CD14-positive monocyte (primary cell): ENCODE data around the gene HMMR. TPM values are rescaled to one million over a fixed set of nuclear protein-coding genes. Genes with fewer than 3 reads are reported as not detected.

Source experiments
- DNase-seq, 3 donors: peaks; one replicate each; pipeline ENCODE4 v3.0.0-alpha.2; 2011 to 2022
- H2AFZ ChIP-seq: 2 replicates; pipeline ENCODE4 v1.6.0; 2012; ENCODE audit warnings: mild to moderate bottlenecking, low read depth, low read length, inconsistent platforms; ENCODE audit not compliant: insufficient read depth, poor library complexity, severe bottlenecking
- H3K27ac ChIP-seq, 2 donors: 1 replicate in 1 of 2; 2 replicates in 1 of 2; pipeline ENCODE4 v1.5.1; 2012 to 2013; ENCODE audit warnings: low read length in 2 of 2, control low read depth in 1 of 2, inconsistent platforms in 1 of 2, low read depth in 1 of 2, mild to moderate bottlenecking in 1 of 2
- H3K27me3 ChIP-seq, 2 donors: one replicate each; pipeline versions ENCODE4 v1.6.0 to v1.6.1; 2011 to 2013; ENCODE audit warnings: low read length in 2 of 2; ENCODE audit not compliant: control insufficient read depth in 2 of 2, insufficient read depth in 2 of 2
- H3K36me3 ChIP-seq, 2 donors: replicated peaks in 1 of 2; 1 replicate in 1 of 2; 2 replicates in 1 of 2; pipeline versions ENCODE4 v1.5.1 to v1.6.1; 2012 to 2013; ENCODE audit warnings: low read length in 2 of 2, control low read depth in 1 of 2, inconsistent platforms in 1 of 2, mild to moderate bottlenecking in 1 of 2; ENCODE audit not compliant: insufficient read depth in 2 of 2, control insufficient read depth in 1 of 2
- H3K4me1 ChIP-seq, 2 donors: 1 replicate in 1 of 2; 2 replicates in 1 of 2; pipeline versions ENCODE4 v1.5.1 to v1.6.1; 2012 to 2013; ENCODE audit warnings: low read length in 2 of 2, control low read depth in 1 of 2, inconsistent platforms in 1 of 2, mild to moderate bottlenecking in 1 of 2, moderate library complexity in 1 of 2; ENCODE audit not compliant: insufficient read depth in 2 of 2, control insufficient read depth in 1 of 2
- H3K4me2 ChIP-seq: replicated peaks from 2 replicates; pipeline ENCODE3; 2012; ENCODE audit warnings: low read length, moderate library complexity, mild to moderate bottlenecking; ENCODE audit not compliant: poor library complexity, severe bottlenecking; ENCODE audit errors: extremely low read depth
- H3K4me3 ChIP-seq, 3 experiments: fragments of 200-600 bp in 1 of 3; sonication (generic) in 1 of 3; replicated peaks in 1 of 3; 1 replicate in 2 of 3; 2 replicates in 1 of 3; pipeline ENCODE4 v1.5.1; 2011 to 2013; ENCODE audit warnings: low read length in 3 of 3, mild to moderate bottlenecking in 3 of 3, control low read depth in 2 of 3, low read depth in 2 of 3, inconsistent platforms in 1 of 3, moderate library complexity in 1 of 3
- H3K79me2 ChIP-seq: 2 replicates; pipeline ENCODE4 v1.6.0; 2012; ENCODE audit warnings: mild to moderate bottlenecking, control low read depth, inconsistent platforms, low read length, moderate library complexity; ENCODE audit not compliant: insufficient read depth
- H3K9ac ChIP-seq: 2 replicates; pipeline ENCODE4 v1.6.0; 2017; ENCODE audit warnings: low read length, mild to moderate bottlenecking; ENCODE audit not compliant: insufficient read depth, poor library complexity, severe bottlenecking
- H3K9me3 ChIP-seq, 2 donors: replicated peaks in 1 of 2; 1 replicate in 1 of 2; 2 replicates in 1 of 2; pipeline versions ENCODE4 v1.5.1 to v1.6.1; 2012 to 2013; ENCODE audit warnings: low read length in 2 of 2, control low read depth in 1 of 2; ENCODE audit not compliant: control insufficient read depth in 1 of 2, insufficient read depth in 1 of 2
- H4K20me1 ChIP-seq: 2 replicates; pipeline ENCODE4 v1.6.0; 2012; ENCODE audit warnings: mild to moderate bottlenecking, low read length, control low read depth, moderate library complexity; ENCODE audit not compliant: insufficient read depth
- H3K27ac Mint-ChIP-seq, 7 donors: one replicate each; pipeline ENCODE4 v1.8.0; 2020; ENCODE audit warnings: mild to moderate bottlenecking in 7 of 7, mixed read lengths in 7 of 7, moderate library complexity in 6 of 7, inconsistent platforms in 2 of 7
- H3K27me3 Mint-ChIP-seq, 3 donors: one replicate each; pipeline ENCODE4 v1.8.0; 2021 to 2022; ENCODE audit warnings: low read depth in 3 of 3, mild to moderate bottlenecking in 3 of 3, mixed read lengths in 3 of 3, moderate library complexity in 3 of 3, inconsistent platforms in 1 of 3
- H3K36me3 Mint-ChIP-seq, 2 donors: one replicate each; pipeline ENCODE4 v1.8.0; 2020; ENCODE audit warnings: mixed read lengths in 2 of 2, inconsistent platforms in 1 of 2, mild to moderate bottlenecking in 1 of 2
- H3K4me1 Mint-ChIP-seq: one replicate; pipeline ENCODE4 v1.8.0; 2020; ENCODE audit warnings: mild to moderate bottlenecking, mixed read lengths
- H3K4me3 Mint-ChIP-seq, 2 donors: one replicate each; pipeline ENCODE4 v1.8.0; 2020; ENCODE audit warnings: mild to moderate bottlenecking in 2 of 2, mixed read lengths in 2 of 2, moderate library complexity in 1 of 2
- H3K9me3 Mint-ChIP-seq, 7 donors: one replicate each; pipeline ENCODE4 v1.8.0; 2020 to 2022; ENCODE audit warnings: mixed read lengths in 7 of 7, mild to moderate bottlenecking in 6 of 7, moderate library complexity in 6 of 7, inconsistent platforms in 2 of 7
- WGBS: methylation state at CpG from one replicate; pipeline ENCODE4 v1.1.5; 2013; ENCODE audit warnings: missing lambda C conversion rate; ENCODE audit not compliant: insufficient coverage; 5-methylcytosine and 5-hydroxymethylcytosine counted together
- intact Hi-C, 2 donors: fragments of 100-400 bp; cut with micrococcal nuclease; formaldehyde crosslinking; loops; one replicate each; pipeline versions ENCODE4 v1.15.0 to v1.15.1; 2023
- polyA plus RNA-seq, 3 donors: library from polyadenylated mRNA; depleted of rRNA in 1 of 3; unstranded in 2 of 3; stranded (reverse) in 1 of 3; fragments of 300-500 nt in 2 of 3; fragments of >200 nt in 1 of 3; fragmentation: Illumina TruSeq in 2 of 3; gene quantifications; 1 replicate in 2 of 3; 2 replicates in 1 of 3; pipeline ENCODE4 v1.2.3, GENCODE V29; 2012 to 2021
- TF ChIP-seq, protein P1 (sequence below): fragments of 200-600 bp; IDR thresholded peaks from one replicate; pipeline ENCODE4 v1.8.0; 2022; ENCODE audit warnings: antibody characterized with exemption, mild to moderate bottlenecking

The HMMR gene
- polyA plus RNA-seq, 3 donors = 0.29 TPM; not detected in 2

DNA sequence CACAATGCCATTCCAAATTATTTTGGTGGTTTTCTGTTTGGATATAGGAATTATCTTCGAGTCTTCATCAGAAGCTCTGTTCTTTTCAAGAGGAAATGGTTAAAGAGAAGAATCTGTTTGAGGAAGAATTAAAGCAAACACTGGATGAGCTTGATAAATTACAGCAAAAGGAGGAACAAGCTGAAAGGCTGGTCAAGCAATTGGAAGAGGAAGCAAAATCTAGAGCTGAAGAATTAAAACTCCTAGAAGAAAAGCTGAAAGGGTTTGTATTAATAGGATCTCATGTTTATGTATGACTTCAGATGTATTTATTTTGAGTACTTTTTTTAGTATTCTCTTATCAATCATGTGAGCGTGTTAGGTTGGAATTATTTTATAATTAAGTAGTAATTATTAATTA, 15.0 kb downstream of the HMMR start:
- Mint-ChIP-seq H3K4me1 (peaks cover 4% of the 10 kb centered on the region), H3K27me3 (peaks cover 0 to 1% (median 0%) of the 10 kb centered on the region in 3 donors), H3K4me3 (no peak overlapping the region), H3K27ac (peak overlapping the region in 1 of 7 donors; percentile 51), H3K36me3 (peaks cover 57 to 74% of the 10 kb centered on the region in 2 donors), H3K9me3 (no peaks in the 10 kb centered on the region)
- Histone ChIP-seq H3K4me3 (no peak overlapping the region), H3K27ac (peak overlapping the region in 1 of 2 donors; percentile 29), H2AFZ (peak overlapping the region; percentile 21), H3K36me3 (peaks cover 48 to 88% of the 10 kb centered on the region in 2 donors), H3K9ac (no peak overlapping the region), H3K27me3 (no peaks in the 10 kb centered on the region), H3K79me2 (no peaks in the 10 kb centered on the region), H3K4me1 (no peaks in the 10 kb centered on the region), H4K20me1 (no peaks in the 10 kb centered on the region), H3K9me3 (no peaks in the 10 kb centered on the region), H3K4me2 (no peak overlapping the region)
- intact Hi-C loops = no loop called here
- DNase-seq = no peak
- WGBS = 40% methylated on average over 1 of the region's 2 CpGs
- TF ChIP-seq, protein P1, sequence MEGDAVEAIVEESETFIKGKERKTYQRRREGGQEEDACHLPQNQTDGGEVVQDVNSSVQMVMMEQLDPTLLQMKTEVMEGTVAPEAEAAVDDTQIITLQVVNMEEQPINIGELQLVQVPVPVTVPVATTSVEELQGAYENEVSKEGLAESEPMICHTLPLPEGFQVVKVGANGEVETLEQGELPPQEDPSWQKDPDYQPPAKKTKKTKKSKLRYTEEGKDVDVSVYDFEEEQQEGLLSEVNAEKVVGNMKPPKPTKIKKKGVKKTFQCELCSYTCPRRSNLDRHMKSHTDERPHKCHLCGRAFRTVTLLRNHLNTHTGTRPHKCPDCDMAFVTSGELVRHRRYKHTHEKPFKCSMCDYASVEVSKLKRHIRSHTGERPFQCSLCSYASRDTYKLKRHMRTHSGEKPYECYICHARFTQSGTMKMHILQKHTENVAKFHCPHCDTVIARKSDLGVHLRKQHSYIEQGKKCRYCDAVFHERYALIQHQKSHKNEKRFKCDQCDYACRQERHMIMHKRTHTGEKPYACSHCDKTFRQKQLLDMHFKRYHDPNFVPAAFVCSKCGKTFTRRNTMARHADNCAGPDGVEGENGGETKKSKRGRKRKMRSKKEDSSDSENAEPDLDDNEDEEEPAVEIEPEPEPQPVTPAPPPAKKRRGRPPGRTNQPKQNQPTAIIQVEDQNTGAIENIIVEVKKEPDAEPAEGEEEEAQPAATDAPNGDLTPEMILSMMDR = no peak

DNA sequence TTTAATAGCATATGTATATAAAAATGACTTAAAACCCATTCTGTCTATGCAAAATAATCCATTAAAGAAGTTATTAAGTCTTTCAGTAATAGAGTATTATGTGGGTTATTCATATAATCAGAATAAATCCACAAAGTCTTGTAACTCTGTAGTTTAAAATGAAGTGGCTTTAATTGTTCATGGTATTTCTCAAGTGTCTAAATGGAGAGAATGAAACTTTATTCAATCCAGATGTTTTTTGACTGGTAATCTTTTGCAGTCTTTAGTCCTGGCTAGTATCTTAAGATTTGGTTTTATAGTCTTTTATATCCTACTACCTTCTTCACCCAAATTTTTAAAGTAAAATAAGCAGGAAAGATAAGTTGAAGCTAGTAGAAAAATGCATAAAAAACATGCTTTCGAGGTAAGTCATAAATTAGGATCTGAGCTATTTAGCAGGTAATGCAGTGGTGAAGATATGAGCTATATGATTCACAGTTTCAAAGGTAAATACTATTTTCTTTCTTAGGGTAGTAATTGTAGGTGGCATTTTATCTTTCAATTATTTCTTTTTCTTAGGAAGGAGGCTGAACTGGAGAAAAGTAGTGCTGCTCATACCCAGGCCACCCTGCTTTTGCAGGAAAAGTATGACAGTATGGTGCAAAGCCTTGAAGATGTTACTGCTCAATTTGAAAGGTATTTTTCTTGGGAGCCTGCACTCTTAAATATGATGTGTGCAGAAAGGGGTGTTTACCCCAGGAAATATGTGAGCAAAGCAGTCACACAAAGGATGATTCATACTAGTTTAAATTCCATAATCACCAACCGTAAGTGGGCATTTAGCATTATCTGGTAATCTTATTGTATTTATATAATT, 17.9 kb downstream of the HMMR start:
- H3K4me2 ChIP-seq = no peak overlapping the region
- TF ChIP-seq, protein P1 = no peak
- H3K36me3 ChIP-seq = peaks cover 43 to 84% of the 10 kb centered on the region in 2 donors
- no peak for DNase-seq
- no peak overlapping the region for H3K27ac ChIP-seq
- no peak overlapping the region for H3K4me3 ChIP-seq
- H3K79me2 ChIP-seq = no peaks in the 10 kb centered on the region
- no peaks in the 10 kb centered on the region for H3K9me3 Mint-ChIP-seq
- no peaks in the 10 kb centered on the region for H4K20me1 ChIP-seq
- H2AFZ ChIP-seq = no peak overlapping the region
- no peaks in the 10 kb centered on the region for H3K27me3 ChIP-seq
- intact Hi-C loops = no loop called here
- H3K27ac Mint-ChIP-seq = peak overlapping the region in 1 of 7 donors; percentile 37
- no peak overlapping the region for H3K4me3 Mint-ChIP-seq
- H3K9ac ChIP-seq = no peak overlapping the region
- H3K9me3 ChIP-seq = no peaks in the 10 kb centered on the region
- no CpG with 5 or more reads among the region's 2 CpGs for WGBS
- no peaks in the 10 kb centered on the region for H3K4me1 ChIP-seq
- peaks cover 50 to 74% of the 10 kb centered on the region in 2 donors for H3K36me3 Mint-ChIP-seq
- H3K4me1 Mint-ChIP-seq = peaks cover 4% of the 10 kb centered on the region
- peaks cover 0 to 1% (median 0%) of the 10 kb centered on the region in 3 donors for H3K27me3 Mint-ChIP-seq
